Dermis microvascular lymphatic vessel endothelial cell (primary cell): Measurements from ENCODE around the gene ALLC. TPM values are rescaled to one million over a fixed set of nuclear protein-coding genes. Genes with fewer than 3 reads are reported as not detected.

Experiments used
- DNase-seq, 2 donors: peaks; one replicate each; pipeline versions ENCODE4 v3.0.0 to v3.0.0-alpha.2; 2010; ENCODE audit warnings: low read depth in 2 of 2
- total RNA-seq: library from RNA; depleted of rRNA; stranded (reverse); fragments of >200 nt; gene quantifications from 2 replicates; pipeline ENCODE4 v1.2.1, GENCODE V29; 2014

The ALLC gene
- total RNA-seq, 1 donor from 2014 or later: not detected

- DNase-seq: no peak
Observed at GRCh38 chr2:3639015-3639630, 18.9 kb upstream of the ALLC start.

GRCh38 chr2:3639653-3640052 lies 18.3 kb upstream of the ALLC start:
- no peak for DNase-seq

GRCh38 chr2:3641181-3641580 lies 16.8 kb upstream of the ALLC start:
- no peak for DNase-seq

- DNase-seq: no peak
Observed at GRCh38 chr2:3641841-3642421, 16.1 kb upstream of the ALLC start.

DNA sequence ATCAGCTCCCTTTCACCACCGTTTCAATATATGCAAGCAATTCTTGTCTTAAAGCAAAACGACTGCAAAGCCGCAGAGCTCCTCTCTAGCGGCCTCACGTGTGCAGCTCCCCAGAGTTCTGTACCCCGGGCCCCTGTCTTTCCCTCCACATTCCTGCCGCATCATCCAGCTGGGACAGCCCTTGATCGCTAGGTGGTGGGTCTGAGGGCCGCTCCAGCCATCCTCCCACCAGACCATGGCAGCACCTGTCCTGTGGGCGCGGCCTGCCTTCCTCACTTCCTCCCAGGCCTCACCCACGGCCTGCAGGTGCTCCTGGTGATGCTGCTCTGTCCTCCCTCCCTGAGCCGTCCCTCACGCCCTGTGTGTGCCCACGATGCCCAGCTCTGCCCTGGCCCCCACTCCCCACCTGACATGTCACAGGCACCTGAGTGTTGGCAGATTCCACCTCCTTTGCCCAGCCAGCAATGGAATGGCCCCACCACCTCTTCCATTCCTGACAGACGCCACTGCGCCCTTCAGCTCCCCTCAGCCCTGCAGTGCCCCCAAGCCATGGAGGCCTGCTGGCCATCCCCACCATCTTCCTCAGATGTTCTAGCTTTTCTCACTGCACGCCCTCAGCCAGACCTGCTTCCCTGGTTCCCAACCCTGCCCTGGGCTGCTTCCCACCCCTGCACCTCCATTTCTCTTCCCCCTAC lies 15.3 kb upstream of the ALLC start:
- no peak for DNase-seq

GRCh38 chr2:3643371-3644245 lies 14.4 kb upstream of the ALLC start:
- DNase-seq: no peak

DNA sequence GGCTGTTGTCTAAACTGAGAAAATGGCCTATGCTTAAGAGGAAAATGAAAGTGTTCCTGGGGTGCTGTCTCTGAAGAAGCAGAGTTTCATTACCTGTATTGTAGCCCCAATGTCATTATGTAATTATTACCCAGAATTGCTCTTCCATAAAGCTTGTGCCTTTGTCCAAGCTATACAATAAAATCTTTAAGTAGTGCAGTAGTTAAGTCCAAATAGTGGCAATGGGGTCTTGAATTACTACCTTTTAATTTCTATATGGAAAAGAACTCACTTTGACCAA lies 13.8 kb upstream of the ALLC start:
- no peak for DNase-seq

- DNase-seq: no peak
Observed at GRCh38 chr2:3644891-3645605, 13.0 kb upstream of the ALLC start.

DNA sequence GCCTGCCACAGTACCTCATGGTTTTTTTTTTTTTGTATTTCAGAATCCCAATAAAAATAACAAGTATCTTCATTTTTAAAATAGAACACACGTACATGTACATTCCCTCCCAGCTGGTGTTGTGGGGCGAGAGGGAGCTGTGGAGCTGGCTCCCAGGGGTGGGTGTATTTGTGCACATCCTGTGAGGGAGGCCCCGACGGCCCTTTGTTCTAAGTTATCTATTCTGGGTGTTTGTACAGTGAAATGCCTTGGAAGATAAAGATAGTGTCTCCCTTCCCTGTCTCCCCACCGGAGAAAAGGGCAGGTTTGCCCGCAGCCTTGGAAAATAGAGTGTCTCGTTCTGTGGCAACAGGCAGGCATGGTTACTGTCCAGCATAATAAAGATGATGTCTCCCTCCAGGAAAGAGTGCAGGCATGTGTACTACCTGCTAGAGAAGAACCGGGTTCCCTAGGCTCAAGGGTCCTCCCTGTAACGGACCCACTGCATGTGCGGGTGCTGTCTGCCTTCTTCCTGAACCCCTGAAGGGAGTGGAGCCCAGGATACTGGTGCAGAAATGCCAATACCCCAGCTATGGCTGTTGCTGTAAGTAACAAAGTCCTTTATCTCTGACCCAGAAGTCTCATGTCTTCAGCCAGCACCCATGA lies 12.1 kb upstream of the ALLC start:
- no peak for DNase-seq

DNA sequence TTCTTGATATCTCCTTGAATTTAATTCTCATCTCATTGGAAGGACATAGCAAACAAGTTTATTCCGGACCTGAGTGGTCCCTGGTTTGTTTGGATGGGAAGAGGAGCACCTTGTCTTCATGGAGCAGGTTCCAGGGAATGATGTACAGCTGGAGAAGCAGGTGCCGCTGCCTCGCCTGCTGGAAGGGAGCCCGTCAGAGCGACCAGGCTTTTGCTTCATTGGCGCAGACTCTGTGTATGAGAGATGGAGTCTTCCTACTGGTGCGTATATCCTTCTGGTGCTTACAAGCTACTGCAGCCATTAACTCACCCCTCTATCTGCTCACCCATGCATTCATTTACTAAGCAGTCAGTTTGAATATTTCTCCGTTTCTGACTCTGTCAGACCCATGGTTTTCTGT lies 11.6 kb upstream of the ALLC start:
- no peak for DNase-seq

GRCh38 chr2:3647246-3647645 lies 10.8 kb upstream of the ALLC start:
- no peak for DNase-seq

- no peak for DNase-seq
Observed at GRCh38 chr2:3647831-3648651, 10.0 kb upstream of the ALLC start.

GRCh38 chr2:3648652-3649177 lies 9.3 kb upstream of the ALLC start:
- DNase-seq: no peak

GRCh38 chr2:3649581-3649980 lies 8.4 kb upstream of the ALLC start:
- no peak for DNase-seq

GRCh38 chr2:3650140-3650920 lies 7.7 kb upstream of the ALLC start:
- no peak for DNase-seq

- peak; percentile 37 to 38 for DNase-seq
Observed at GRCh38 chr2:3651691-3652648, 6.0 kb upstream of the ALLC start.

- DNase-seq: no peak
Observed at GRCh38 chr2:3652896-3653625, 4.9 kb upstream of the ALLC start.
